ENCODE results near the gene LPCAT4.
"Not testable (repeated sequence)": the region's sequence is repeated elsewhere in the genome, so short reads cannot be mapped to it uniquely, and the experiment has no call there.

Gene LPCAT4

GRCh38 chr15:34364041-34364440 is 3.0 kb downstream of the LPCAT4 start:
- no peak for DNase-seq

- DNase-seq: no peak
Observed at GRCh38 chr15:34362047-34362773, 4.8 kb downstream of the LPCAT4 start.

GRCh38 chr15:34361278-34361677 is 5.7 kb downstream of the LPCAT4 start:
- DNase-seq: no peak

GRCh38 chr15:34360298-34360697 is 6.7 kb downstream of the LPCAT4 start:
- DNase-seq: no peak

- no peak for DNase-seq
Observed at GRCh38 chr15:34359416-34359815, 7.6 kb downstream of the LPCAT4 start.

GRCh38 chr15:34358948-34359347 is 8.0 kb downstream of the LPCAT4 start:
- DNase-seq: no peak

- DNase-seq: no peak
Observed at GRCh38 chr15:34358367-34358766, 8.6 kb downstream of the LPCAT4 start.

- no peak for DNase-seq
Observed at GRCh38 chr15:34357653-34358052, 9.3 kb downstream of the LPCAT4 start.

GRCh38 chr15:34355241-34355640 is 11.8 kb downstream of the LPCAT4 start:
- DNase-seq: no peak

GRCh38 chr15:34354286-34354685 is 12.7 kb downstream of the LPCAT4 start:
- DNase-seq: no peak

GRCh38 chr15:34353627-34354026 is 13.4 kb downstream of the LPCAT4 start:
- DNase-seq: no peak

GRCh38 chr15:34352996-34353395 is 14.0 kb downstream of the LPCAT4 start:
- not testable (repeated sequence) for DNase-seq

GRCh38 chr15:34349769-34350168 is 17.2 kb downstream of the LPCAT4 start:
- no peak for DNase-seq

GRCh38 chr15:34348735-34349300 is 18.2 kb downstream of the LPCAT4 start:
- no peak for DNase-seq

- no peak for DNase-seq
Observed at GRCh38 chr15:34347951-34348638, 18.9 kb downstream of the LPCAT4 start.

GRCh38 chr15:34342737-34343575 is 24.0 kb downstream of the LPCAT4 start, which contains the start of the genes NOP10 and NUTM1:
Gene NOP10, minus strand, starts transcription at chr15:34343136. Its CDS starts 63 bp downstream, at chr15:34343073.
Gene NUTM1, plus strand, starts transcription at chr15:34343315. Its CDS starts 382 bp downstream, at chr15:34343697.
- peak in 55 of 56 donors; percentile 57 to 95 (median 85) for DNase-seq

- DNase-seq: not testable (repeated sequence)
Observed at GRCh38 chr15:34342213-34342736, 24.7 kb downstream of the LPCAT4 start.

GRCh38 chr15:34341381-34342212 is 25.4 kb downstream of the LPCAT4 start:
- DNase-seq: no peak

GRCh38 chr15:34339946-34340345 is 27.1 kb downstream of the LPCAT4 start:
- DNase-seq: no peak

- no peak for DNase-seq
Observed at GRCh38 chr15:34338347-34338746, 28.6 kb downstream of the LPCAT4 start.
